HEK293 (cell line): ENCODE measurements around the gene PDGFC.

Source experiments
- BCL11B ChIP-seq: fragments of 450-650 bp; formaldehyde crosslinking; IDR thresholded peaks from 2 replicates; pipeline ENCODE4 v1.5.1; 2016; ENCODE audit warnings: low read depth, missing biosample characterization, missing genetic modification characterization
- GLIS1 ChIP-seq: fragments of 450-650 bp; formaldehyde crosslinking; IDR thresholded peaks from 2 replicates; pipeline ENCODE4 v1.5.1; 2016; ENCODE audit warnings: missing biosample characterization, missing genetic modification characterization
- SALL2 ChIP-seq: fragments of 450-650 bp; formaldehyde crosslinking; IDR thresholded peaks from 2 replicates; pipeline ENCODE4 v1.5.0; 2017; ENCODE audit warnings: missing biosample characterization, mild to moderate bottlenecking, missing genetic modification characterization, borderline replicate concordance
- SP2 ChIP-seq: fragments of 450-650 bp; formaldehyde crosslinking; IDR thresholded peaks from 2 replicates; pipeline ENCODE4 v1.5.1; 2016; ENCODE audit warnings: missing biosample characterization, missing genetic modification characterization
- ZNF223 ChIP-seq: fragments of 450-650 bp; formaldehyde crosslinking; IDR thresholded peaks from 2 replicates; pipeline ENCODE4 v1.5.1; 2016; ENCODE audit warnings: missing biosample characterization, missing genetic modification characterization
- ZNF266 ChIP-seq: fragments of 450-650 bp; formaldehyde crosslinking; IDR thresholded peaks from 2 replicates; pipeline ENCODE4 v1.5.1; 2016; ENCODE audit warnings: missing biosample characterization, missing genetic modification characterization, low read depth
- ZNF629 ChIP-seq: fragments of 450-650 bp; formaldehyde crosslinking; IDR thresholded peaks from 2 replicates; pipeline ENCODE4 v1.5.1; 2017; ENCODE audit warnings: missing biosample characterization, missing genetic modification characterization
- TF ChIP-seq, protein P1 (sequence below): fragments of 450-650 bp; formaldehyde crosslinking; IDR thresholded peaks from 2 replicates; pipeline ENCODE4 v1.5.1; 2016; ENCODE audit warnings: missing biosample characterization, missing genetic modification characterization
- TF ChIP-seq, protein P2 (sequence below): fragments of 450-650 bp; formaldehyde crosslinking; conservative IDR thresholded peaks from 2 replicates; pipeline ENCODE4 v1.5.1; 2016; ENCODE audit warnings: low read depth, missing biosample characterization, missing genetic modification characterization
- TF ChIP-seq, protein P3 (sequence below): fragments of 450-650 bp; formaldehyde crosslinking; IDR thresholded peaks from 2 replicates; pipeline ENCODE4 v1.5.0; 2017; ENCODE audit warnings: missing biosample characterization, missing genetic modification characterization, borderline replicate concordance
- TF ChIP-seq, protein P4 (sequence below): fragments of 450-650 bp; formaldehyde crosslinking; IDR thresholded peaks from 2 replicates; pipeline ENCODE4 v1.5.1; 2017; ENCODE audit warnings: missing biosample characterization, missing genetic modification characterization

DNA sequence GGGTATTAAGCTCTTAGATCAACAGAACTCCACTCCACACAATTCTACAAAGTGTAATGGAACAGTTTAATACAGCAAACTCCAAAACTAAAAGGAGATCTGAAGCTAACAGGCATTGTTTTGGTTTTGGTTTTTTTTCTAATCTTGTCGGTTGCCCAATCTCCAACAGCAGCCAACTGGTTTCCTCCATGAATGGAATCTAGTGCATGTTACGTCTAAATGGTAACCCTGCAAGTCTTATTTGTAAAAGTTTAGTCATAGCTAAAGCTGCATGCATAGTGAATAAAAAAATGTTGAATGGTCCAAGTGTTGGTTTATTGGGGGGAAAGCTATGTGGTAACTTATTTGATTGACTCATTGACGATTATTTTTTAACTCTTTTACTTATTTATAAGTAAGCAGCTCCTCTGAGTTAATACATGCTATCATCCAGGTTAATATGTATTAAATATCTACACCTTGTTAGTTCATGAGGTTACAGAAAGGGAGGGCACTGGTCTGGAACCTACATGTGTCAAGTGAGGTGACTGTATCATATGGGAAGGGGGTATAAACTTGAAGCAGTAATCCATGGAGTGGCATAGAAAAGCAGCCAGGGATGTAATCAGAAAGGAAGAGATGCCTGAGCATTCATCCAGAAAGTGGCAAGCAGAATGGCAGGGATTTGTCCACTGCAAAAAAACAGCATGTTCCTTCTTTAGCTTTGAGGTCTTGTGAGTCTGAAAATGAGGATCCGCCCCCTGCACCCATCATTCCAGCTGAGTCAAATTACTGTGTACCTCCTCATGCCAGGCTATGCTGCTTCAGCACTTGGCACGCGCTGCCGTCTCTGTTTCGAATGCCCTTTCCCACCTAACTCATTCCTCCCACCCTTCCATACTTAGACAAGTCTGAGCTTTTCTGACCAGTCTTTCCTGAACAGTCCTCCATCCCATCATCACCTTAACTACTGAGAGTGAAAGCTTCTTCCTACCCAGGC is 81.7 kb downstream of the PDGFC start:
- TF ChIP-seq SALL2 (no peak), SP2 (no peak), GLIS1 (tag by site-specific recombination) (no peak), ZNF266 (tag by site-specific recombination) (no peak), BCL11B (tag by site-specific recombination) (no peak), ZNF629 (tag by site-specific recombination) (no peak), ZNF223 (tag by site-specific recombination) (no peak)
- TF ChIP-seq, protein P1, sequence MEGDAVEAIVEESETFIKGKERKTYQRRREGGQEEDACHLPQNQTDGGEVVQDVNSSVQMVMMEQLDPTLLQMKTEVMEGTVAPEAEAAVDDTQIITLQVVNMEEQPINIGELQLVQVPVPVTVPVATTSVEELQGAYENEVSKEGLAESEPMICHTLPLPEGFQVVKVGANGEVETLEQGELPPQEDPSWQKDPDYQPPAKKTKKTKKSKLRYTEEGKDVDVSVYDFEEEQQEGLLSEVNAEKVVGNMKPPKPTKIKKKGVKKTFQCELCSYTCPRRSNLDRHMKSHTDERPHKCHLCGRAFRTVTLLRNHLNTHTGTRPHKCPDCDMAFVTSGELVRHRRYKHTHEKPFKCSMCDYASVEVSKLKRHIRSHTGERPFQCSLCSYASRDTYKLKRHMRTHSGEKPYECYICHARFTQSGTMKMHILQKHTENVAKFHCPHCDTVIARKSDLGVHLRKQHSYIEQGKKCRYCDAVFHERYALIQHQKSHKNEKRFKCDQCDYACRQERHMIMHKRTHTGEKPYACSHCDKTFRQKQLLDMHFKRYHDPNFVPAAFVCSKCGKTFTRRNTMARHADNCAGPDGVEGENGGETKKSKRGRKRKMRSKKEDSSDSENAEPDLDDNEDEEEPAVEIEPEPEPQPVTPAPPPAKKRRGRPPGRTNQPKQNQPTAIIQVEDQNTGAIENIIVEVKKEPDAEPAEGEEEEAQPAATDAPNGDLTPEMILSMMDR (tag by site-specific recombination): no peak
- TF ChIP-seq, protein P2, sequence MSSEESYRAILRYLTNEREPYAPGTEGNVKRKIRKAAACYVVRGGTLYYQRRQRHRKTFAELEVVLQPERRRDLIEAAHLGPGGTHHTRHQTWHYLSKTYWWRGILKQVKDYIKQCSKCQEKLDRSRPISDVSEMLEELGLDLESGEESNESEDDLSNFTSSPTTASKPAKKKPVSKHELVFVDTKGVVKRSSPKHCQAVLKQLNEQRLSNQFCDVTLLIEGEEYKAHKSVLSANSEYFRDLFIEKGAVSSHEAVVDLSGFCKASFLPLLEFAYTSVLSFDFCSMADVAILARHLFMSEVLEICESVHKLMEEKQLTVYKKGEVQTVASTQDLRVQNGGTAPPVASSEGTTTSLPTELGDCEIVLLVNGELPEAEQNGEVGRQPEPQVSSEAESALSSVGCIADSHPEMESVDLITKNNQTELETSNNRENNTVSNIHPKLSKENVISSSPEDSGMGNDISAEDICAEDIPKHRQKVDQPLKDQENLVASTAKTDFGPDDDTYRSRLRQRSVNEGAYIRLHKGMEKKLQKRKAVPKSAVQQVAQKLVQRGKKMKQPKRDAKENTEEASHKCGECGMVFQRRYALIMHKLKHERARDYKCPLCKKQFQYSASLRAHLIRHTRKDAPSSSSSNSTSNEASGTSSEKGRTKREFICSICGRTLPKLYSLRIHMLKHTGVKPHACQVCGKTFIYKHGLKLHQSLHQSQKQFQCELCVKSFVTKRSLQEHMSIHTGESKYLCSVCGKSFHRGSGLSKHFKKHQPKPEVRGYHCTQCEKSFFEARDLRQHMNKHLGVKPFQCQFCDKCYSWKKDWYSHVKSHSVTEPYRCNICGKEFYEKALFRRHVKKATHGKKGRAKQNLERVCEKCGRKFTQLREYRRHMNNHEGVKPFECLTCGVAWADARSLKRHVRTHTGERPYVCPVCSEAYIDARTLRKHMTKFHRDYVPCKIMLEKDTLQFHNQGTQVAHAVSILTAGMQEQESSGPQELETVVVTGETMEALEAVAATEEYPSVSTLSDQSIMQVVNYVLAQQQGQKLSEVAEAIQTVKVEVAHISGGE (tag by site-specific recombination): no peak
- TF ChIP-seq, protein P3, sequence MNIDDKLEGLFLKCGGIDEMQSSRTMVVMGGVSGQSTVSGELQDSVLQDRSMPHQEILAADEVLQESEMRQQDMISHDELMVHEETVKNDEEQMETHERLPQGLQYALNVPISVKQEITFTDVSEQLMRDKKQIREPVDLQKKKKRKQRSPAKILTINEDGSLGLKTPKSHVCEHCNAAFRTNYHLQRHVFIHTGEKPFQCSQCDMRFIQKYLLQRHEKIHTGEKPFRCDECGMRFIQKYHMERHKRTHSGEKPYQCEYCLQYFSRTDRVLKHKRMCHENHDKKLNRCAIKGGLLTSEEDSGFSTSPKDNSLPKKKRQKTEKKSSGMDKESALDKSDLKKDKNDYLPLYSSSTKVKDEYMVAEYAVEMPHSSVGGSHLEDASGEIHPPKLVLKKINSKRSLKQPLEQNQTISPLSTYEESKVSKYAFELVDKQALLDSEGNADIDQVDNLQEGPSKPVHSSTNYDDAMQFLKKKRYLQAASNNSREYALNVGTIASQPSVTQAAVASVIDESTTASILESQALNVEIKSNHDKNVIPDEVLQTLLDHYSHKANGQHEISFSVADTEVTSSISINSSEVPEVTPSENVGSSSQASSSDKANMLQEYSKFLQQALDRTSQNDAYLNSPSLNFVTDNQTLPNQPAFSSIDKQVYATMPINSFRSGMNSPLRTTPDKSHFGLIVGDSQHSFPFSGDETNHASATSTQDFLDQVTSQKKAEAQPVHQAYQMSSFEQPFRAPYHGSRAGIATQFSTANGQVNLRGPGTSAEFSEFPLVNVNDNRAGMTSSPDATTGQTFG (tag by site-specific recombination): no peak
- TF ChIP-seq, protein P4, sequence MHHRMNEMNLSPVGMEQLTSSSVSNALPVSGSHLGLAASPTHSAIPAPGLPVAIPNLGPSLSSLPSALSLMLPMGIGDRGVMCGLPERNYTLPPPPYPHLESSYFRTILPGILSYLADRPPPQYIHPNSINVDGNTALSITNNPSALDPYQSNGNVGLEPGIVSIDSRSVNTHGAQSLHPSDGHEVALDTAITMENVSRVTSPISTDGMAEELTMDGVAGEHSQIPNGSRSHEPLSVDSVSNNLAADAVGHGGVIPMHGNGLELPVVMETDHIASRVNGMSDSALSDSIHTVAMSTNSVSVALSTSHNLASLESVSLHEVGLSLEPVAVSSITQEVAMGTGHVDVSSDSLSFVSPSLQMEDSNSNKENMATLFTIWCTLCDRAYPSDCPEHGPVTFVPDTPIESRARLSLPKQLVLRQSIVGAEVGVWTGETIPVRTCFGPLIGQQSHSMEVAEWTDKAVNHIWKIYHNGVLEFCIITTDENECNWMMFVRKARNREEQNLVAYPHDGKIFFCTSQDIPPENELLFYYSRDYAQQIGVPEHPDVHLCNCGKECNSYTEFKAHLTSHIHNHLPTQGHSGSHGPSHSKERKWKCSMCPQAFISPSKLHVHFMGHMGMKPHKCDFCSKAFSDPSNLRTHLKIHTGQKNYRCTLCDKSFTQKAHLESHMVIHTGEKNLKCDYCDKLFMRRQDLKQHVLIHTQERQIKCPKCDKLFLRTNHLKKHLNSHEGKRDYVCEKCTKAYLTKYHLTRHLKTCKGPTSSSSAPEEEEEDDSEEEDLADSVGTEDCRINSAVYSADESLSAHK: no peak
